IMR-90 (cell line): ENCODE data around the gene MAN1A2. TPM values are rescaled to one million over a fixed set of nuclear protein-coding genes. Genes with fewer than 3 reads are reported as not detected.

Source experiments
- ATAC-seq: fragments of 200-7000 bp; cut with Tn5 transposase; 2 replicates; pipeline ENCODE4 v1.9.1; 2020; ENCODE audit warnings: low read depth, mild to moderate bottlenecking, moderate library complexity
- BruUV-seq: library from RNA; stranded (reverse); fragments of 400-500 nt; replicated peaks from 2 replicates; lab custom pipeline; 2021; lab: Mats Ljungman, UMichigan
- CTCF ChIA-PET: fragments of 300-600 bp; formaldehyde crosslinking; extraction: SDS; loops from one replicate; lab custom pipeline; 2021; ENCODE audit warnings: antibody characterized with exemption; lab: Yijun Ruan, JAX
- POLR2A ChIA-PET: fragments of 300-600 bp; sonication (Branson Sonifier 250); formaldehyde crosslinking; loops from one replicate; lab custom pipeline; 2022; ENCODE audit warnings: antibody characterized with exemption; ENCODE audit not compliant: unreplicated experiment; lab: Charles Lee
- DNase-seq: peaks from one replicate; pipeline ENCODE4 v3.0.0; 2013
- H2AFZ ChIP-seq: replicated peaks from 2 replicates; pipeline ENCODE3; 2013; ENCODE audit warnings: low read length, mild to moderate bottlenecking; ENCODE audit not compliant: poor library complexity
- H2AK5ac ChIP-seq: 2 replicates; pipeline ENCODE4 v1.6.1; 2013; ENCODE audit warnings: low read depth, low read length, inconsistent platforms
- H2AK9ac ChIP-seq: replicated peaks from 2 replicates; pipeline ENCODE3; 2013; ENCODE audit warnings: mild to moderate bottlenecking, low read depth, low read length, moderate library complexity; ENCODE audit not compliant: poor library complexity
- H2BK120ac ChIP-seq: 2 replicates; pipeline ENCODE4 v1.6.1; 2013; ENCODE audit warnings: low read depth, low read length, inconsistent platforms
- H2BK15ac ChIP-seq: 3 replicates; pipeline ENCODE4 v1.6.1; 2013; ENCODE audit warnings: low read depth, low read length, inconsistent platforms
- H2BK20ac ChIP-seq: 2 replicates; pipeline ENCODE4 v1.6.1; 2013; ENCODE audit warnings: low read depth, mild to moderate bottlenecking, inconsistent platforms, low read length, moderate library complexity
- H2BK5ac ChIP-seq: 2 replicates; pipeline ENCODE4 v1.6.1; 2013; ENCODE audit warnings: mild to moderate bottlenecking, low read depth, low read length, inconsistent platforms; ENCODE audit not compliant: poor library complexity, severe bottlenecking
- H3K14ac ChIP-seq: replicated peaks from 2 replicates; pipeline ENCODE4 v1.6.1; 2013; ENCODE audit warnings: low read depth, low read length, inconsistent platforms
- H3K18ac ChIP-seq: 2 replicates; pipeline ENCODE4 v1.6.1; 2013; ENCODE audit warnings: low read depth, low read length, control low read depth
- H3K23ac ChIP-seq: 2 replicates; pipeline ENCODE4 v1.6.1; 2013; ENCODE audit warnings: low read depth, low read length, inconsistent platforms
- H3K27ac ChIP-seq: 2 replicates; pipeline ENCODE4 v1.5.1; 2013; ENCODE audit warnings: mild to moderate bottlenecking, control low read depth, low read length; ENCODE audit not compliant: insufficient read depth
- H3K27me3 ChIP-seq: 2 replicates; pipeline ENCODE4 v1.6.1; 2013; ENCODE audit warnings: low read length; ENCODE audit not compliant: control insufficient read depth, insufficient read depth
- H3K36me3 ChIP-seq: 2 replicates; pipeline ENCODE4 v1.6.1; 2013; ENCODE audit warnings: low read length, mixed read lengths; ENCODE audit not compliant: control insufficient read depth, insufficient read depth
- H3K4ac ChIP-seq: 2 replicates; pipeline ENCODE4 v1.6.1; 2013; ENCODE audit warnings: low read depth, low read length, inconsistent platforms
- H3K4me1 ChIP-seq: 2 replicates; pipeline ENCODE4 v1.6.1; 2013; ENCODE audit warnings: low read length, mixed read lengths; ENCODE audit not compliant: control insufficient read depth, insufficient read depth
- H3K4me2 ChIP-seq: 2 replicates; pipeline ENCODE4 v1.6.1; 2013; ENCODE audit warnings: low read depth, mild to moderate bottlenecking, control low read depth, low read length, moderate library complexity
- H3K4me3 ChIP-seq: 2 replicates; pipeline ENCODE4 v1.5.1; 2013; ENCODE audit warnings: low read depth, mild to moderate bottlenecking, control low read depth, low read length, moderate library complexity; ENCODE audit not compliant: insufficient read depth
- H3K56ac ChIP-seq: 2 replicates; pipeline ENCODE4 v1.6.1; 2013; ENCODE audit warnings: low read length, inconsistent platforms; ENCODE audit not compliant: insufficient read depth; ENCODE audit errors: extremely low read depth
- H3K79me1 ChIP-seq, 2 experiments: 2 replicates each; pipeline ENCODE4 v1.6.1; 2013; ENCODE audit warnings: low read length in 2 of 2, inconsistent platforms in 1 of 2, low read depth in 1 of 2
- H3K9ac ChIP-seq: 2 replicates; pipeline ENCODE4 v1.6.1; 2013; ENCODE audit warnings: low read depth, low read length, control low read depth
- H3K9me1 ChIP-seq: 2 replicates; pipeline ENCODE4 v1.6.1; 2013; ENCODE audit warnings: low read length, inconsistent platforms; ENCODE audit not compliant: insufficient read depth
- H3K9me3 ChIP-seq: 2 replicates; pipeline ENCODE4 v1.6.1; 2013; ENCODE audit warnings: low read length; ENCODE audit not compliant: control insufficient read depth, insufficient read depth
- H4K20me1 ChIP-seq: 2 replicates; pipeline ENCODE4 v1.6.1; 2013; ENCODE audit warnings: low read length, inconsistent platforms; ENCODE audit not compliant: insufficient read depth
- H4K5ac ChIP-seq: 2 replicates; pipeline ENCODE4 v1.6.1; 2013; ENCODE audit warnings: mild to moderate bottlenecking, low read depth, low read length, control low read depth
- H4K8ac ChIP-seq, 2 experiments: 2 replicates each; pipeline ENCODE4 v1.6.1; 2013; ENCODE audit warnings: low read depth in 2 of 2, low read length in 2 of 2, control low read depth in 1 of 2, inconsistent platforms in 1 of 2
- H4K91ac ChIP-seq: 2 replicates; pipeline ENCODE4 v1.6.1; 2013; ENCODE audit warnings: low read depth, low read length, inconsistent platforms; ENCODE audit not compliant: insufficient read depth
- FOS ChIP-seq: fragments of 150-350 bp; IDR thresholded peaks from 2 replicates; pipeline ENCODE4 v1.6.1; 2016; ENCODE audit warnings: low read depth, low read length
- MAZ ChIP-seq: IDR thresholded peaks from 2 replicates; pipeline ENCODE4 v1.6.1; 2012; ENCODE audit warnings: low read depth, mild to moderate bottlenecking, low read length, improper control_type of control experiment, moderate library complexity, borderline replicate concordance
- NFE2L2 ChIP-seq: fragments of 150-350 bp; IDR thresholded peaks from 2 replicates; pipeline ENCODE4 v1.6.1; 2016; ENCODE audit warnings: low read depth, mild to moderate bottlenecking, low read length
- WGBS, 2 experiments: methylation state at CpG; one replicate each; pipeline versions ENCODE4 v1.1.5 to v1.1.7; 2013; ENCODE audit warnings: missing lambda C conversion rate in 2 of 2; ENCODE audit not compliant: insufficient read length in 1 of 2; ENCODE audit errors: extremely low coverage in 2 of 2; 5-methylcytosine and 5-hydroxymethylcytosine counted together
- dilution Hi-C: fragments of 300-500 bp; cut with HindIII; formaldehyde crosslinking; loops from one replicate; pipeline ENCODE4 v1.14.3; 2018; ENCODE audit warnings: low sequenced_read_pairs; ENCODE audit not compliant: unreplicated experiment
- in situ Hi-C: fragments of 300-500 bp; cut with MboI; formaldehyde crosslinking; loops from 3 replicates; pipeline ENCODE4 v1.14.3; 2019; ENCODE audit warnings: low sequenced_read_pairs, inconsistent platforms, mixed read lengths
- intact Hi-C: fragments of 100-400 bp; cut with micrococcal nuclease; formaldehyde crosslinking; loops from 2 replicates; pipeline ENCODE4 v1.10.0; 2022
- polyA plus RNA-seq, 3 experiments: library from polyadenylated mRNA; depleted of rRNA; stranded (reverse); fragments of >200 nt; gene quantifications; 2 replicates each; pipeline ENCODE4 v1.2.3, GENCODE V29; 2012; ENCODE audit warnings: low replicate concordance in 1 of 3
- total RNA-seq: library from RNA; depleted of rRNA; stranded (reverse); fragments of >200 nt; gene quantifications from 2 replicates; pipeline ENCODE4 v1.2.3, GENCODE V29; 2012

The MAN1A2 gene
- total and polyA plus RNA-seq, 2 of the 4 experiments (the other 2 are of a cell fraction): 12.4 to 29.4 TPM

GRCh38 chr1:117452216-117452615 is 85.0 kb downstream of the MAN1A2 start:
- H3K79me1 ChIP-seq: peaks cover 10 to 11% of the 10 kb centered on the region in 2 experiments; a peak in 2 of 4 replicates
- TF ChIP-seq NFE2L2 (no peak), MAZ (no peak), FOS (no peak)
- no peak overlapping the region for H2AK5ac ChIP-seq
- no peak overlapping the region for H2BK5ac ChIP-seq
- no TSS peak for BruUV-seq
- H3K56ac ChIP-seq: no peak overlapping the region
- H3K9ac ChIP-seq: no peak overlapping the region
- no peak overlapping the region for H3K4ac ChIP-seq
- 100% methylated on average over 1 of the region's 3 CpGs; no CpG with 5 or more reads in 1 of the 2 experiments for WGBS, 2 experiments
- no peaks in the 10 kb centered on the region for H3K9me3 ChIP-seq
- POLR2A ChIA-PET: no interaction called here
- H2AFZ ChIP-seq: no peak overlapping the region
- no peak overlapping the region for H3K18ac ChIP-seq
- in situ Hi-C loops: no loop called here
- dilution Hi-C loops: no loop called here
- intact Hi-C loops: no loop called here
- no peaks in the 10 kb centered on the region; the same call in 1 of the 2 replicates for H4K20me1 ChIP-seq
- H4K91ac ChIP-seq: no peak overlapping the region
- H2AK9ac ChIP-seq: no peak overlapping the region
- no peak overlapping the region for H3K4me3 ChIP-seq
- H3K27me3 ChIP-seq: no peaks in the 10 kb centered on the region
- no peak overlapping the region for H3K14ac ChIP-seq
- H3K23ac ChIP-seq: no peak overlapping the region
- ATAC-seq (no peak), DNase-seq (no peak)
- no peak overlapping the region for H2BK15ac ChIP-seq
- H2BK120ac ChIP-seq: no peak overlapping the region
- H4K5ac ChIP-seq: no peak overlapping the region
- H3K4me1 ChIP-seq: peaks cover 3% of the 10 kb centered on the region; the same call in 1 of the 2 replicates
- peaks cover 2% of the 10 kb centered on the region; the same call in 1 of the 2 replicates for H3K36me3 ChIP-seq
- no peak overlapping the region for H4K8ac ChIP-seq
- no peaks in the 10 kb centered on the region for H3K9me1 ChIP-seq
- no peak overlapping the region for H2BK20ac ChIP-seq
- CTCF ChIA-PET: no interaction called here
- no peak overlapping the region for H3K27ac ChIP-seq
- no peak overlapping the region for H3K4me2 ChIP-seq
